Measurements from ENCODE around the gene TSPOAP1.

Gene TSPOAP1

DNA sequence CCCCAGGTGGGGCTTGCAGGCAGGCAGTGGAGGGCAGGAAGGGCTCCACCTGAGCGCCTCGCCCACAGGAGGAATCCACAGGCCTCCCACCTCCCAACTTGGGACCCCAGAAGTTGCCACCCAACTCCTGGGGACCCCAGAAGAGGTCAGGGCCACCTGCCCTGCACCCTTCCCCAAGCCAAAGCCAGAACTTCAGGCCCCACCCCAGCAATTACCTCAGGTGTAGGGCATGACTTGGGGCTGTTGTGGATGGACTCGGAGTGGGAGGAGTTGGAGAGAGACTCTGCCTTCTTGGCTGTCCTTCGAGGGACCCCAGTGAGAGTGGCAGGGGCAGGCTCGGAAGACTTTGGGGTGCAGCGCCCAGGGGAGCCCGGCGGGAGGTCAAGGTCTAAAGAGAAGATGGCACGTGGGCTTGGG is 10.5 kb downstream of the TSPOAP1 start:
- no peak for DNase-seq (ENCODE audit: extremely low read depth in 1 of 2, low read depth in 1 of 2)

DNA sequence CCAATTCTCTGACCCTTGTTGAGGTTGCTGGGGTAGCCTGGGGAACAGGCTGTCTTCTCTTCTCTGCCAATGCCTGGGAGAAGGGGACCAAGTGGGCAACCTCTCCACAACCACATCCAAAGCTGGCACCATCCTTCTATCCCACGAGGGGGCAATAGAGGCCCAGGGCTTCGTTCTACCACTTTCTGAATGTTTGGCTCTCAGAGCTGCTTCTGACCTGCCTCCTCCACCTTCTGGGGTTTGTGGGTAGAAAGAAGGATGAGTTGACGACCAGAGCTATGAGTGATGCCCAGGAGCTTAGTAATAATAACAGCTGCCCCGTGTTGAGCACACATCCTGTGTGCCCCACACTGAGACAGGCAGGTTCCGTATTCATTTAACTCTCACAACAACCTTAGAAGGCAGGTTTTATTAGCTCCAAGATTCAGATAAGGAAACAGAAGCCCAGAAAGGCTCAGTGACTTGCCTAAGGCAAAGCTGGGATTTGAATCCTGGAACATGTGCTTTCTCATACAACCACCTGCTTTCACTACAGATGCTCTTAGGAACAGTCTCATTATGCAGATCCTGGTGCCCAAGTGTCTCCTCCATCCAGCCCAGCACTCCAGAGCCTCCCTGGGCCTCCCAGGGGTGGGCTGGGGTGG is 11.1 kb downstream of the TSPOAP1 start:
- no peak for DNase-seq (ENCODE audit: extremely low read depth in 1 of 2, low read depth in 1 of 2)

DNA sequence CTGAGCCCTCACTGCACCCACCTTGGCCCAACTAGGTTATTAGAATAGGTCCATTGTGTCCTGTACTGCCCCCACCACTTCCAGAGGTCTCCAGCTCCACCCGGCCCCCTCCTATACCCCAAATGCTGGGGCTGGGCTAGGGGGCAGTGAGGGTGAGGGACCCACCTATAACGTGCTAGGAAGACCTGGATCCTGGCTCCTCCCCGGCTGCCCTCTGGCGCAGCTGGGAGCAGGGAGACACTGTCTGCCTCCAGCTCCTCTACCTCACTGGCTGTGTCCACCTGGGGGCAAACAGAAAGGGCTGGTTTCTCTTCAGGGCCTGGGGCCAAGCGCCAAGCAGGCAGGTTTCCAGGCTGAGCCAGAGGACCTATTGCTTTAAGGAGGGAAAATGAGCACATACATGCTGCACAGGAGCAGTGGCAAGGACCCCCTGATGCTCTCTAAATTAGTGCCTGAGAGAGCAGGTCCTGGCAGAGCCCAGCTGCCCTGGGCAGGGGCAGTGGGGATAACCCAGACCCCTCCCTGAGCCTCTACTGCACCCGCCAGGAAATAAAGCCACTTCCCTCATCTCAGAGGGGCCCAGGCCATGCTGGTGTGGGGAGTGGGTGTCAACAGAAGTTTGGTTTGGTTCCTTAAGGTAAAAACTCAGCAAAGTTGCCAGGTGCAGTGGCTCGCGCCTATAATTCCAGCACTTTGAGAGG is 12.2 kb downstream of the TSPOAP1 start:
- no peak for DNase-seq (ENCODE audit: extremely low read depth in 1 of 2, low read depth in 1 of 2)

- no peak for DNase-seq (ENCODE audit: extremely low read depth in 1 of 2, low read depth in 1 of 2)
Measured at GRCh38 chr17:58315750-58316149, 12.8 kb downstream of the TSPOAP1 start.

DNA sequence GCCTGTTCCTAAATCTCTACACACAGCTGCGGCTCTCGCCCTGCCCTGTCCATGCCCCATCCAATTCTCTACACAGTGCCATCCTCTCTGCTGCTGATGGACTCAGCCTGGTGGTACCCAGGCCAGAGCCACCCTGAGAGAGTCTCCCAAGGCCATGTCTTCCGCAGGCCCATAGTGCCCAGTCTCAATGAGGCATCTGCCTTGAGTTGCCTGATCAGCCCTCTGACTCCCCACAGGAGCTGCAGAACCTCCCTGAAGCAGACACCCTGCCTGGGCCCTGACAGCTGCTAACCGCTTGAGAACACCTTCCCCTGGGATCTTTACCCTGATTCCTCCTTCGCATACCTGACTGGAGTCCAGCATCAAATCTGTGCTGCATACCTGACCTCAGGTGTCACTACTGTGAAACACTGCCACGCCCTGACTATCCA is 13.3 kb downstream of the TSPOAP1 start:
- no peak for DNase-seq (ENCODE audit: extremely low read depth in 1 of 2, low read depth in 1 of 2)

DNA sequence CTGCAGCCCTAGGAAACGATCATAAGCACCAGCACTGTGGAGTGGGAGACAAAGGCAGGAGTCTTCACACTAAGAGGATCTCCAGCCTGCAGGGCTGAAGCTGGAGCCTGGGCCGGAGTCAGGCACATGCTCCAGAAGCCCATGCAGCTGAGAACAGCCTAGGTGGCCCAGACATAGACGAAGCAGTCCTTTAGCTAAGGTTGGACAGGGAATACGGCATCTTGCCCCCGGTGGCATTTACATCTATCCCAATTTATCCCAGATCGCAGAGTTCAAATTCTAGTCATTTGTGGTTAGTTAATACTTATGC is 13.9 kb downstream of the TSPOAP1 start:
- DNase-seq (ENCODE audit: extremely low read depth in 1 of 2, low read depth in 1 of 2): no peak

GRCh38 chr17:58313815-58314705 is 14.5 kb downstream of the TSPOAP1 start:
- no peak for DNase-seq (ENCODE audit: extremely low read depth in 1 of 2, low read depth in 1 of 2)

- no peak for DNase-seq (ENCODE audit: extremely low read depth in 1 of 2, low read depth in 1 of 2)
Measured at GRCh38 chr17:58312829-58313228, 15.8 kb downstream of the TSPOAP1 start.

- DNase-seq (ENCODE audit: extremely low read depth in 1 of 2, low read depth in 1 of 2): no peak
Measured at GRCh38 chr17:58312021-58312630, 16.5 kb downstream of the TSPOAP1 start.

- no peak for DNase-seq (ENCODE audit: extremely low read depth in 1 of 2, low read depth in 1 of 2)
Measured at GRCh38 chr17:58311429-58311894, 17.1 kb downstream of the TSPOAP1 start.

- DNase-seq (ENCODE audit: extremely low read depth in 1 of 2, low read depth in 1 of 2): no peak
Measured at GRCh38 chr17:58310511-58311428, 17.8 kb downstream of the TSPOAP1 start.

DNA sequence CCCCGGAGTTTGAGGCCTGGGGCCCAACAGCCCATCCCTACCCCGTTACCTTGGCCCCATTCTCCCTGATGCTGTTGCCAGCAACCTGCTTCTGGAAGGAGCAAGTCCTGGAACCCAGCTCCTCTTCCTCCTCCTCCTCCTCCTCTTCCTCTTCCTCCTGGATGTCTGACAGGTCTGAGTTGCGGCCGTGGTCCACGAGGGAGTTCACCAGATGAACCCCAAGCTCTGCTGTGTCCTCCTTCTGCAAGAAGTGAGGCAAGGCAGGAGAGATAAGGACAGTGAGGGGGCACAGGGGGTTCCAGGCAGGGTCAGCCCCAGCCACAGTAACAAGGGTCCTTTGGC is 18.7 kb downstream of the TSPOAP1 start:
- DNase-seq (ENCODE audit: extremely low read depth in 1 of 2, low read depth in 1 of 2): no peak

DNA sequence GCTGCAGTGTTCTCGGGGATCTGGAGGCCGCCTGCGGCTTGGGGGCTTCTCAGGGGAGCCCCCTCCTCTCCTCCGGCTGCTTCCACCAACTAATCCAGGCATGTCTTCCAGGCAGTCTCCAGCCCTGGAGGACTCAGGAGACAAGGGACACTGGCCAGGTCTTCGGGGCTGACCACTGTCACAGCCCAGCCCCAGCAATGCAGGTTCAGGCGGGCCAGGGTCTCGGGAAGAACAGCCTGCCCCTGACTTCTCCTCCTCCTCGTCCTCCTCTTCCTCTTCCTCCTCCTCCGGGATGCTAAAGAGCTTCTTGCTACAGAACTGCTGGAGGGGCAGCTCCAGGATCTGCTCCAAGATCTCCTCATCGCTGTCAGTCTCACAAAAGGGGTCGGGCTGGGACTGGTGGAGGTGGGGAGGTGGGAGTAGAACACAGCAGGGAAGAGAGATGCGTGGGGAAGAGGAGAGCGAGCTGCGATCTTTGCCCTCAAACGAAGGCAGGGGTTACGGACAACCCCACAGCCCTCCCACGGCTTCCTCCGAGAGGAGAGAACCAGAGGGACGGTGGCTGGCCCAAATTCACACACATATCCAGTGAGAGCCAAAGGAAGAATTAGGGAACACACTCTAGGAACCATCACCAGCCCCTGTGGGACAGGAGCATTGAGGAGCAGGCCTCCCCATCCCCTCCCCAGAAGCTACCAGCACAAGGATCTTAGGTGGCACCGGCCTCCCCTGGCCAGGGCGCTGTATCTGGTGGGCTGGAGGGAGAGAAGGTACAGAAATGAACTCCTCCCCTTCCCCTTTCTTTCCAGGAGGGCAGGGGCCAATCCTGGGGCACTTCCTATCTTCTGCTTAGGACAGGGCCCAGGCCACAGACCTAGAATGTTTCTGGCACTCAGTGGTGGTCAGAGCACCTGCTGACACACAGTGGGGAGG is 19.3 kb downstream of the TSPOAP1 start:
- no peak for DNase-seq (ENCODE audit: extremely low read depth in 1 of 2, low read depth in 1 of 2)

DNA sequence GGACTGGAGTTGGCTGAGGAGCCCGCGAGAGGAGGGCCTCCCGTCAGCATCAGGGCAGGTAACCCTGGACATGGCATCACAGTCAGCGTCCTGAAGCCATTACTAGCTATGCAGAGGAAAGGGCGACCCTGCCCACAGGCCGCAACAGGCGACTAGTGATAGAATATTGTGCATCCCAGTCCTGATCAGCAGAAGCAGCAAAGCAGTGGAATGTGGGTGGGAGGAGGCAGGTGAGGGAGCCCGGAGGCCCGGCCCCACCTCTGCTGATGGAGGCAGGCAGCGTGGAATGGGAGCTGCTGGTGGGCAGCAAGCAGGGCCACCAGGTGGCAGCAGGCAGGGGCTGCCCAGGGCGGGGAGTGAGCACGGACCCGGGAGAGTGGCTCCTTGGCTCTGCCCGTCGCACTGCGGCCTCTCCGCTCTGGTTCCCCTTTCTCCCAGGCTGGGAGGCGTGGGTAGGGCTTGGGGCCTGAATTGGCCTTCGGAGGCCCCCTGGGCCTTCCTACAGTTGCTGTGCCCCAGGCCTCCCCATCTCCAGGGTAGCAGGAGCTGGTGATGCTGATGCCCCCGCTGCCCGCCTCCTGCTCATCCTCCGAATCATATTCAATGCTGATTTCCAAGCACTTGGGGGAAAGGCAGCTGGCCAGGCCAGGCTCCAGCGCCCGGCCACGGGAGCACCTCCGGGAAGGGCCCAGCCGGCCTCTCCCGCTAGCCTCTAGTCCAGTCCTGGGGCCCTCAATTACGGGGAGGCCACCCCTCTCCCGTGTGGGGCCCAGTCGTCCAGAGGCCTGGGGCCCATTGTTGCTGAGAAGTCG is 20.2 kb downstream of the TSPOAP1 start:
- DNase-seq (ENCODE audit: extremely low read depth in 1 of 2, low read depth in 1 of 2): no peak

- no peak for DNase-seq (ENCODE audit: extremely low read depth in 1 of 2, low read depth in 1 of 2)
Measured at GRCh38 chr17:58307468-58308172, 21.0 kb downstream of the TSPOAP1 start.

GRCh38 chr17:58306131-58306951 is 22.3 kb downstream of the TSPOAP1 start:
- DNase-seq (ENCODE audit: extremely low read depth in 1 of 2, low read depth in 1 of 2): no peak

DNA sequence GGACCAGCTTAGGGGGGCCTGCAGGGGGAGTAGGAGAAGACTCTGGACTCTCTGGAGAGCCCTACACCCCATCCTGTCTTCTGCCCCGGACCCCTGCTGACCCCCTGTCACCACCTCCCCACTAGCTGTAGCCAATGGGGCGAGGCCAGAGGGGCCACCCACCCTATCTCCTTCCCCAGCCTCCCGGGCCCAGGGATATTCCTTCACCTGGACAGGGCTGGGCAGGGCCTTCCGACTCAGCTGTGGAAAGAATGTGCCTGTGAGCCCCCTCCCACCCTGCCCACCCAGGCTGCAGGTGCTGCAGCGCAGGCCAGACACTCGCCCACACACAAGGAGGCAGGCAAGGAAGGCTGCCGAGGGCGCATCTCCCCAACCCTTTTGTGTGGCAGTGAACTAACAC is 23.0 kb downstream of the TSPOAP1 start:
- no peak for DNase-seq (ENCODE audit: extremely low read depth in 1 of 2, low read depth in 1 of 2)
